GM23338 (cell line): ENCODE data around the gene KCNJ3.

Experiments used
- CREB1 ChIP-seq: fragments of 250-450 bp; sonication (Bioruptor Pico); IDR thresholded peaks from 2 replicates; pipeline ENCODE4 v1.5.0; 2020; ENCODE audit warnings: low read depth, mild to moderate bottlenecking, moderate library complexity
- CTCF ChIP-seq, 2 experiments: fragments of 200-600 bp in 1 of 2; sonication (generic) in 1 of 2; conservative IDR thresholded peaks; 2 replicates each; pipeline versions ENCODE4 v1.5.1 to v1.6.1; 2016 to 2017; ENCODE audit warnings: antibody characterized with exemption in 2 of 2, low read depth in 2 of 2, mild to moderate bottlenecking in 2 of 2, moderate library complexity in 1 of 2
- EZH2 ChIP-seq: fragments of 200-600 bp; sonication (generic); IDR thresholded peaks from one replicate; pipeline ENCODE4 v1.8.0; 2017; ENCODE audit warnings: antibody characterized with exemption, mild to moderate bottlenecking, low read depth; ENCODE audit not compliant: unreplicated experiment
- EZH2phosphoT487 ChIP-seq: fragments of 200-600 bp; sonication (generic); IDR thresholded peaks from one replicate; pipeline ENCODE4 v1.8.1; 2018; ENCODE audit warnings: antibody characterized with exemption; ENCODE audit not compliant: unreplicated experiment
- JUNB ChIP-seq: IDR thresholded peaks from one replicate; pipeline ENCODE4 v1.6.1; 2016; ENCODE audit warnings: antibody characterized with exemption; ENCODE audit not compliant: unreplicated experiment

DNA sequence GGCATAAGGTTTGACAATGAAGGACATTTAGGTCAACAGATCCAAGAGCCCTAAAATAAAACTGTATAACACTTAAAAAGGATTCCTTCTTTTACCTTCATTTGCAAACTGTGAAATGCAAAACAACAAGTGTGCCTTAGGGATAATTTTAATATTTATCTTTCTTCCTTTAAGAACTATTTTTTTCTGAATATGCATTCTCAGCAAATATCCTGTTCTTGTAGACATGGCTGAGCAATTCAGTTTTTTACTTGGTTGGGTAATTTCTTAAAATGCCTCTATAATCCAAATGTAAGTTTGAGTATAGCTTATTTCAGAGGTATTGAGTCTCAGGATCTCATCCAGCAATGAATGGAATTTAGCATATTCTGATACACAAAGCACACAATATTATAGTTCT is 43.0 kb upstream of the KCNJ3 start:
- no peak for TF ChIP-seq EZH2
- TF ChIP-seq CTCF (conservative IDR thresholded peaks at IDR 0.05; ENCODE audit: low read depth in 2 of 2) = no peak
- TF ChIP-seq EZH2phosphoT487 = no peak
- TF ChIP-seq JUNB = no peak
- no peak for TF ChIP-seq CREB1 (CRISPR knock-in tag)
